HFFc6 (cell line): ENCODE measurements around the gene ATXN7. TPM values are rescaled to one million over a fixed set of nuclear protein-coding genes. Genes with fewer than 3 reads are reported as not detected.

Source experiments
- DNase-seq: peaks from one replicate; pipeline ENCODE4 v3.0.0-alpha.2; 2018
- H3K27ac Mint-ChIP-seq: 2 replicates; pipeline ENCODE4 v1.8.0; 2020; ENCODE audit warnings: mild to moderate bottlenecking, mixed read lengths
- H3K27me3 Mint-ChIP-seq: 2 replicates; pipeline ENCODE4 v1.8.0; 2021; ENCODE audit warnings: mild to moderate bottlenecking, moderate library complexity, mixed read lengths; ENCODE audit not compliant: insufficient read depth
- H3K36me3 Mint-ChIP-seq: 2 replicates; pipeline ENCODE4 v1.8.0; 2021; ENCODE audit warnings: low read depth, mixed read lengths
- H3K4me1 Mint-ChIP-seq: 2 replicates; pipeline ENCODE4 v1.8.0; 2020; ENCODE audit warnings: low read depth, mixed read lengths
- H3K4me3 Mint-ChIP-seq: 2 replicates; pipeline ENCODE4 v1.8.0; 2020; ENCODE audit warnings: mild to moderate bottlenecking, moderate library complexity, mixed read lengths
- H3K9me3 Mint-ChIP-seq: 2 replicates; pipeline ENCODE4 v1.8.0; 2020; ENCODE audit warnings: mild to moderate bottlenecking, mixed read lengths
- total RNA-seq, 6 experiments: library from RNA; stranded (reverse); fragmentation: NEBNext Ultra II Directional; extraction: Animal tissue kit (Norgen Biotek cat#: 25700); gene quantifications; 2 replicates in 1 of 6; 3 replicates in 5 of 6; pipeline ENCODE4 v1.2.3, GENCODE V29; 2021
- TF ChIP-seq, protein P1 (sequence below): fragments of 200-600 bp; sonication (generic); IDR thresholded peaks from 2 replicates; pipeline ENCODE4 v1.5.0; 2021; ENCODE audit warnings: antibody characterized with exemption, mild to moderate bottlenecking

Gene ATXN7
- total RNA-seq, 6 experiments from 2014 or later = 11.5 to 18.4 (median 15.2) TPM

DNA sequence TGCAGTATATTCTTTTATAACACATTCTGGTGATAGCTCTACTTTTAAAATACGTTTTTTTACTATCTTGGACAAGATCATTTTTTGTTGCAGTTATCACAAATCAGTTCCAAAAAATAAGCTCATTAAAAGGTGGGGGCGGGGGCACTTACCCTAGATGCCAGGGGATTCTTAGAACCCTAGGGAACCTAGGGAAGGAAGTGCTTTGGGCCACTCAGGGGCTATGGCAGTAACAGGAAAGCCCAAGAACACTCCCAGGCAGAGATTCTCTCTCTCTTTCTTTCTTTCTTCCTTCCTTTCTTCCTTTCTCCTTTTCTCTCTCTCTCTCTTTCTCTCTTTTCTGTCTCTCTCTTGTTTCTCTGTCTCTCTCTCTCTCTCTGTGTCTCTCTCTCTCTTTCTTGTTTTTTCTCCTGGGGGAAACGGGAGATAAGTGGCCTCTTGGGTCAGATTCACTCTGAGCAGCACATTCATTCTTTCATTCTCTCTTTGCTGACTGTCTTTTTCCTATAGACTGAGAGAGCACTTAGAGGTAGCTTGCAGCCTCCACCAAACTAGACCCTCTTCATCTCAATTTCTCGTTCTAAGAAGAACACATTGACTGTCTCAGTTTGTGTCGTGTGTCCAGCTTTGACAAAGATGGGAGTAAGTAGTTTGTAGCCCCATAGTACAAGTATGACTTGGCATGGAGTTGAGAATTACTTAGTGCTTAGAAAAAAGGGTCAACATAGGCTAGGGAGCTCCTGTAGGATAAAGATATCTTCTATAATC, 31.9 kb downstream of the ATXN7 start:
- peaks cover 22% of the 10 kb centered on the region for H3K4me1 Mint-ChIP-seq

DNA sequence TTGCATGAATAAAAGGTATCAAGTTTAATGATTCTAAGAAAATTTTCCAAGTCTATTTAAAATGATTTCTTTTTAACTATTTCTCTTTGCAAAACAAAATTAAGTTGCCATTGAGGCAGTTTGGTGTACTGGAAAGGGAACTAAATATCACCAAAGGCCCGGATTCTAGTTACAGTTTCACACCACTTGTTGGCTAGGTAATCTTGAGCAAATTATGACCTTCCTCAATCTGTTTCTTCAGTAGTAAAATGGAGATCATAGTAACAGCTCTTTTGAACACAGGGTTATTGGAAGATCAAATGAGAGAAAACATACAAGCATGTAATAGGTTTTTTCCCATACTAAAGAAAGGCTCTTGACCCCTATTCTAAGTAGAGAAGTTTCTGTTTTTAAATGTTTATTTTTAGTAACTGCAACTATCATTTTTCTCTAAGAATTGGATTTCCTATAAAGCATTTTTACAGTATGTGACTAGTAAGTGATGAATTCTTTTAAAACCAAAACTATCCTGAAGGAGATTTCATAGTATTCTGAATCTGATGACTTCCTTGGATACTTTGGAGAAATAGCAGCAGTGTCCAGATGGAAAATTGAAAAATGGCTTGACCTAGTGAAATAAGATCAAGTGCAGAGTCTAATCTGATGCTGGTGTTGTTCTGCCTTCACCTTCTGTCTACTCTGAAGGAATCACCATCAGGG, 32.8 kb downstream of the ATXN7 start:
- no peak for DNase-seq
- Mint-ChIP-seq H3K9me3 (no peaks in the 10 kb centered on the region), H3K4me3 (no peak overlapping the region), H3K36me3 (peaks cover 19% of the 10 kb centered on the region), H3K4me1 (peaks cover 22% of the 10 kb centered on the region), H3K27ac (peak overlapping the region; percentile 29; the same call in 1 of the 2 replicates), H3K27me3 (no peaks in the 10 kb centered on the region; the same call in 1 of the 2 replicates)
- TF ChIP-seq, protein P1, sequence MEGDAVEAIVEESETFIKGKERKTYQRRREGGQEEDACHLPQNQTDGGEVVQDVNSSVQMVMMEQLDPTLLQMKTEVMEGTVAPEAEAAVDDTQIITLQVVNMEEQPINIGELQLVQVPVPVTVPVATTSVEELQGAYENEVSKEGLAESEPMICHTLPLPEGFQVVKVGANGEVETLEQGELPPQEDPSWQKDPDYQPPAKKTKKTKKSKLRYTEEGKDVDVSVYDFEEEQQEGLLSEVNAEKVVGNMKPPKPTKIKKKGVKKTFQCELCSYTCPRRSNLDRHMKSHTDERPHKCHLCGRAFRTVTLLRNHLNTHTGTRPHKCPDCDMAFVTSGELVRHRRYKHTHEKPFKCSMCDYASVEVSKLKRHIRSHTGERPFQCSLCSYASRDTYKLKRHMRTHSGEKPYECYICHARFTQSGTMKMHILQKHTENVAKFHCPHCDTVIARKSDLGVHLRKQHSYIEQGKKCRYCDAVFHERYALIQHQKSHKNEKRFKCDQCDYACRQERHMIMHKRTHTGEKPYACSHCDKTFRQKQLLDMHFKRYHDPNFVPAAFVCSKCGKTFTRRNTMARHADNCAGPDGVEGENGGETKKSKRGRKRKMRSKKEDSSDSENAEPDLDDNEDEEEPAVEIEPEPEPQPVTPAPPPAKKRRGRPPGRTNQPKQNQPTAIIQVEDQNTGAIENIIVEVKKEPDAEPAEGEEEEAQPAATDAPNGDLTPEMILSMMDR = no peak

More for the DNA sequence above, 31.9 kb downstream of the ATXN7 start:
- no peaks in the 10 kb centered on the region; the same call in 1 of the 2 replicates for H3K27me3 Mint-ChIP-seq
- TF ChIP-seq, protein P1 = no peak
- peak overlapping the region; percentile 4; the same call in 1 of the 2 replicates for H3K27ac Mint-ChIP-seq
- no peaks in the 10 kb centered on the region for H3K9me3 Mint-ChIP-seq
- no peak overlapping the region for H3K4me3 Mint-ChIP-seq
- no peak for DNase-seq
- peaks cover 14% of the 10 kb centered on the region for H3K36me3 Mint-ChIP-seq

DNA sequence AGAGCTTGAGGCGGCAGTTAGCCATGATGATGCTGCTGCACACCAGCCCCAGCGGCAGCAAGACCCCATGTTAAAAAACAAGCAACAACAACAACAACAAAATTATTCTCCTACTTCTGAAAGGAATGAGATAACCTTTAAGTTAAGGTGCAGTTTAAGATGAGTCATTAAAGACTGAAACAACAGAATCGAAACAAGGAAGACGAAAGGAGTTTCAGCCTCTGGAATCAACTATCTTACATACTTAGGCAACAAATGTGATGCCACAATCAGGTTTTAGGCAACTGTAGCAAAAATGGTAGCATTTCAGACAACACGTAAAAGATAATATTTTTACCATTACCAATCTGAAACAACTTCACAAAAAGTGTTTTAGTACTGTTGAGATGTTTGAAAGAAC, 36.3 kb downstream of the ATXN7 start:
- TF ChIP-seq, protein P1 = no peak
- Mint-ChIP-seq H3K4me3 (no peak overlapping the region), H3K9me3 (no peaks in the 10 kb centered on the region), H3K36me3 (peaks cover 24% of the 10 kb centered on the region), H3K4me1 (peaks cover 40% of the 10 kb centered on the region), H3K27me3 (no peaks in the 10 kb centered on the region; the same call in 1 of the 2 replicates), H3K27ac (no peak overlapping the region)
- no peak for DNase-seq

DNA sequence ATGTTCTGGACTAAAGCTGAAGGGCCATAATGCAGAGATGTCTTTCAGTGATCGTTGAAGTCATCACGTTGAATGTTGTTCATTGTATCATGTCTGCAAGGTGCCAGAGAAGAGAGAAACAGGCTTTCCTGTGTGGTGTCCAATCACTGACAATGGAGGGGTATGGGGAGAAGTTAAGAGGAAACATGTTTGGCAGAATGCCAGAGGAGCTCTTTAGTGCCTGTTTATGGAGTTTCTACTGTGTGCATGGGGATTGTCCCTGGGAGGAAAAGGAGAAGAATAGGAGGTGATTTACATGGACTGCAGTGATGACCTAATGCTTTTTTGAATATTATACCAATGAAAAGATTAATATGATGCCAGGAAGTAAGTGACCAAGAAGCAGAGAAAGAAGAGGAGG, 36.8 kb downstream of the ATXN7 start:
- Mint-ChIP-seq H3K4me1 (peaks cover 39% of the 10 kb centered on the region), H3K36me3 (peaks cover 24% of the 10 kb centered on the region), H3K27me3 (no peaks in the 10 kb centered on the region; the same call in 1 of the 2 replicates), H3K4me3 (no peak overlapping the region), H3K27ac (no peak overlapping the region), H3K9me3 (no peaks in the 10 kb centered on the region)
- DNase-seq = no peak
- TF ChIP-seq, protein P1 = no peak

DNA sequence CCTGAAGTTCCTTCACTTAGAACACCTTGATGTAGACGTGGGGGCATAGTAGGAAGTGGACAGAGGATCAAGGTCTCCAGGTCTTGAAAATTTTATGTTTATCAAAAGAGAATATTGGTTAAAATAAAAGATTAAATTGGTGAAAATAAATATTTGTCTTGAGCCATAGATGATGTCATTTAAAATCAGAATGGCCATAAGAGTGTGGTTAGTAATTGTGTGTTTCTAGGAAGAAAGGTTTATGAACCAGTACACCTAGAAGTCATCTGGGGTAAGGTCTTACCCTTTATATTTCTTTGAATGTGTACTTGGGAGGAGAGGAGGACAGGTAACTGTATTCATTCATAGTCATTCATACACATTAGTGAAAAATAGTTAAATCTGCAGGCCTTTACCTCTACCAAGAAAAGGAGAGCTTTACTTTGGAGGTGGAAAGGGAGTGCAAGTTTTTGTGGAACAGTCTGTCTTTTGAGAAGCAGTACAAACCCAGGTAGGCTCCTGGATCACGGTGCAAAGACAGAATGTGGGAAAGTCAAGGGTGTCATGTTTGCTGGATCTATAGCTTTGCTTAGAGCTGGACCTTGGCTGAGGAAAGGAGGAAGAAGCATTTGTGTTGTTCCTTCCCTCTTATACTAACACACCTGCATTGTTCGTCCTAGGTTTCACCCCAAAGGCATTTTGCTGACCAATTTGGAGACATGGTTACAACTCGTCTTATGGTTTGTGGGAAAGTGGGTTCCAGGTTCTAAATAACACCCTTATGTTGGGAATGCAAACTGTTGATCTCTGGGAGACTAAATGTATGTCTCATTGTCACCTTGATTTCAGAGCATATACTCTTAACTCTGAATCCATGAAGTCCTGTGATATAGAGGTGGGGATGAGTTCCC, 42.3 kb downstream of the ATXN7 start:
- Mint-ChIP-seq H3K4me3 (no peak overlapping the region), H3K36me3 (peaks cover 13% of the 10 kb centered on the region), H3K4me1 (peaks cover 48% of the 10 kb centered on the region), H3K27ac (no peak overlapping the region), H3K27me3 (no peaks in the 10 kb centered on the region), H3K9me3 (no peaks in the 10 kb centered on the region)
- no peak for DNase-seq
- TF ChIP-seq, protein P1 = no peak
